Stimulated activated naive CD8-positive, alpha-beta T cell treated with anti-CD3 and anti-CD28 coated beads, Interleukin-15, Interleukin-2, amounts not matched to agents 100 ng/mL and 50 ng/mL, for 24 hours (primary cell): Measurements from ENCODE around the gene FUZ.
A peak's percentile ranks its signal among the peaks of the same experiment; 100 is the strongest.

Experiments used
- H3K27ac Mint-ChIP-seq: one replicate; pipeline ENCODE4 v1.8.0; 2021; ENCODE audit warnings: mild to moderate bottlenecking, mixed read lengths
- H3K27me3 Mint-ChIP-seq: one replicate; pipeline ENCODE4 v1.8.0; 2021; ENCODE audit warnings: mixed read lengths
- H3K36me3 Mint-ChIP-seq: one replicate; pipeline ENCODE4 v1.8.0; 2021; ENCODE audit warnings: low read depth, mixed read lengths
- H3K4me1 Mint-ChIP-seq: one replicate; pipeline ENCODE4 v1.8.0; 2021; ENCODE audit warnings: low read depth, mixed read lengths
- H3K4me3 Mint-ChIP-seq: one replicate; pipeline ENCODE4 v1.8.0; 2021; ENCODE audit warnings: mild to moderate bottlenecking, mixed read lengths
- H3K9me3 Mint-ChIP-seq: one replicate; pipeline ENCODE4 v1.8.0; 2021; ENCODE audit warnings: mixed read lengths

FUZ gene

DNA sequence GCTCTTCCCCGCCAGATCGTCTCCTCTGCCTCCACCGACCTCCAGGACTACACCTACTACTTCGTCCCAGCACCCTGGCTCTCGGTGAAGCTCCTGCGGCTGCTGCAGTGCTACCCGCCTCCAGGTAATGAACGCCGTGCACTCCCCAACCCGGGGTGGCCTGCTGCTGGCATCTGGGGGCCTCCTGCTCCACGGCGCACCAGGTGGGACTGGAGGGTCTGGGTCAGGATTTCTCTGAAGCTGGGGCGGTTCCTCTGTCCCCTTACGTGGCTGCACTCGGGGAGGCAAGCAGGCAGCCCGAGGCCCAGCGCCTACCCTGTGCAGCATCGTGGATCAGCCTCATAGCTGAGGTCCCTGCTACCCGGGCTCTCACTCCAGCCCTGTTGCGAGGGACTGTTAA is 17.5 kb downstream of the FUZ start:
- H3K4me3 Mint-ChIP-seq = no peak overlapping the region
- peaks cover 34% of the 10 kb centered on the region for H3K36me3 Mint-ChIP-seq
- H3K27me3 Mint-ChIP-seq = no peaks in the 10 kb centered on the region
- no peaks in the 10 kb centered on the region for H3K9me3 Mint-ChIP-seq
- H3K27ac Mint-ChIP-seq = no peak overlapping the region
- peaks cover 6% of the 10 kb centered on the region for H3K4me1 Mint-ChIP-seq

DNA sequence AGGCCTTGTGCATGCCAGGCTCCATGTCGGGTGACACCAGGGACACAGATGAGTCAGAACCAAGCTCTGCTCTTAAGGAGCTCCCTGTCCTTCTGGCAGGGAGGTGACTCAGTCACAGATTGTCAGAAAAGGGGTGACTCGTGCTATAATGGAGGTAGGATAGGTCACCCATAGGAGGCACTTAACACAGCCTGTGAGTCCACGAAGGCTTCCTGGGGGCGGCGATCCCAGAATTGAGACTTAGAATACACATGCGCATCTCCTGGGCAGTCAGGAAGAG is 19.6 kb downstream of the FUZ start:
- peaks cover 39% of the 10 kb centered on the region for H3K36me3 Mint-ChIP-seq
- no peaks in the 10 kb centered on the region for H3K27me3 Mint-ChIP-seq
- peak overlapping the region; percentile 85 for H3K27ac Mint-ChIP-seq
- H3K9me3 Mint-ChIP-seq = no peaks in the 10 kb centered on the region
- no peak overlapping the region for H3K4me3 Mint-ChIP-seq
- peaks cover 6% of the 10 kb centered on the region for H3K4me1 Mint-ChIP-seq

DNA sequence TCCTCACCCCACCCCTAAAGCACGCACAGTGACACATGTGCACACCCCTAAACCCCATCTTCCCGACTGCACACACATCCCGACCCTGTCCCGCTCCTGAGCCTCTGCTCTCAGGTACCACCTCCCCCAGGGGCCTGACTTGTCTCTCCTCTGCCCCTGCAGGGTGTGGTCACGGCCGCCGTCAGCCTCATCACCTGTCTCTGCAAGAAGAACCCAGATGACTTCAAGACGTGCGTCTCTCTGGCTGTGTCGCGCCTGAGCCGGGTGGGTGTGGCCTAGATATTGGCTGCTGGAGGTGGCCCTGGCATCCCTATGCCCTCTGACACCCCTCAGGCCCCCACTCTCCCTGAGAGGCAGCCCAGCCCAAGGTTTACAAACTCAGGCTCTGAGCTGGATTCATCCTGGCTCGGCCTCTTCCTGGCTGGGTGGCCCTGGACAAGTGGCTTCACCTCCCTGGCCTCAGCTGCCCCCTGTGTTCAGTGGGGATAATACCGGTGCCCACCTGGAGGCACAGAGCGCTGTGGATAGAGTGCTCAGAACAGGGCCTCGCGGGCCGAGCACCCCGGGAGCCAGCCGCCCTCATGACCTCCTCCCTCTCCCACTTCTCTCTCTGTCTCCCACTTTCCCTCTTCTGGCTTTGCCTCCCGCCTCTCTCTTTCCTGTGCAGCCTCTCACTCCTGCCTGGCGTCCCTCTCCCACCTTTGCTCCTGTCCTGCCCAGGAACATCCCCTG is 20.1 kb downstream of the FUZ start:
- Mint-ChIP-seq H3K4me3 (no peak overlapping the region), H3K27me3 (no peaks in the 10 kb centered on the region), H3K9me3 (no peaks in the 10 kb centered on the region), H3K4me1 (peaks cover 6% of the 10 kb centered on the region), H3K36me3 (peaks cover 44% of the 10 kb centered on the region), H3K27ac (peak overlapping the region; percentile 85)

DNA sequence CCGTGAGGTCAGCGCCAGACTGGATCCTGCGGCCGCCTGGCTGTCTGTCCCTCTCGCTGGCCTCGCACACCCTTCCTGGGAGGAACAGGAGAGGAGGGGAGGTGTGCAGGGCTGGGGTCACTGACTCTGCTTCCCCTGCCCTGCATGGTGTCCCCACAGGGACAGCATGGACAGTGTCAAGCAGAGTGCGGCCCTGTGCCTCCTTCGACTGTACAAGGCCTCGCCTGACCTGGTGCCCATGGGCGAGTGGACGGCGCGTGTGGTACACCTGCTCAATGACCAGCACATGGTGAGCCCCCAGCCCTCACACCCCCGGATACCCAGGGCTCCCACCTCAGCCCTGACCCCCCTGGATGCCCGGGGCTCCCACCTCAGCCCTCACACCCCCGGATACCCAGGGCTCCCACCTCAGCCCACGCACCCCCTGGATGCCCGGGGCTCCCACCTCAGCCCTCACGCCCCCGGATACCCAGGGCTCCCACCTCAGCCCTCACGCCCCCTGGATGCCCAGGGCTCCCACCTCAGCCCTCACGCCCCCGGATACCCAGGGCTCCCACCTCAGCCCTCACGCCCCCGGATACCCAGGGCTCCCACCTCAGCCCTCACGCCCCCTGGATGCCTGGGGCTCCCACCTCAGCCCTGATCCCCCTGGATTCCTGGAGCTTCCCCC is 21.2 kb downstream of the FUZ start:
- Mint-ChIP-seq H3K27ac (no peak overlapping the region), H3K27me3 (no peaks in the 10 kb centered on the region), H3K36me3 (peaks cover 49% of the 10 kb centered on the region), H3K4me1 (peaks cover 6% of the 10 kb centered on the region), H3K9me3 (no peaks in the 10 kb centered on the region), H3K4me3 (no peak overlapping the region)

DNA sequence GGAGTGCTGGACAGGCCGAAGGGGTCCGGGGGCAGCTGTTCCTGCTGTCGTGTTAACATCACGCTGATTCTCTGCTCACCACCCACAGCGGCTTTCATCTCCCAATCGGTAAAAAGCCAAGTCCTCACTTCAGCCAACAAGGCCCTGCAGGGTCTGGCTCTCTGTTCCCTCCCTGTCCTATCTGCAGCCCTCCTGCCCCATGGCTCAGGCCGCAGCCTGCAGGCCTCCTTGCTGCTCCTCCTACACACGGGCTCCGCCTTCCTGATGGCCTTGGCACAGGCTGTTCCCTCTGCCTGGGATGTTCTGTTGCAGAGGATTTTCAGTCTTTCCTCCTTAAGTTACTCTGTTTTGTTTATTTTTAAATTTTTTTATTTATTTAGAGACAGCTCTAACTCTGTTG is 22.2 kb downstream of the FUZ start:
- no peak overlapping the region for H3K27ac Mint-ChIP-seq
- H3K36me3 Mint-ChIP-seq = peaks cover 43% of the 10 kb centered on the region
- H3K9me3 Mint-ChIP-seq = no peaks in the 10 kb centered on the region
- H3K4me3 Mint-ChIP-seq = no peak overlapping the region
- no peaks in the 10 kb centered on the region for H3K27me3 Mint-ChIP-seq
- H3K4me1 Mint-ChIP-seq = peaks cover 6% of the 10 kb centered on the region

DNA sequence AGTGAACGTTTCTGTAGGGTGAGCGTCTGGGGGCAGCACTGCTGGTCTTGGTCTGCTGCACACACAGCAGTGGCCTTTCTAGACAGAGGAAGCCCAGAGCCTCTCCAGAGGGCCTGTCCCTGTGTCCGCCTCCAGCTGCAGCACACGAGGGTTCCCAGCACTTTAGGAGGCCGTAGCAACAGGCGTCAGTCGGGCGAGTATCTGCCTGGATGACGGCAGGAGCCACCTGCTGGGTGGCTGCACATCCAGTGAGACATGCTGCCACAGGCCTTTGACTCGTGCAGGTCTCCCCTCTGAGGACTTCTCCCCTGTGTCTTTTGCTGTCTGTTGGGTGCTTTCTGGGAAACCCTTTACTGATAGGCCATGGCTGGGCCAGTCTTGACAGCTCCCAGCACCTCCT is 24.2 kb downstream of the FUZ start:
- H3K36me3 Mint-ChIP-seq = peaks cover 37% of the 10 kb centered on the region
- H3K4me3 Mint-ChIP-seq = no peak overlapping the region
- H3K27ac Mint-ChIP-seq = no peak overlapping the region
- H3K27me3 Mint-ChIP-seq = no peaks in the 10 kb centered on the region
- peaks cover 6% of the 10 kb centered on the region for H3K4me1 Mint-ChIP-seq
- H3K9me3 Mint-ChIP-seq = no peaks in the 10 kb centered on the region

DNA sequence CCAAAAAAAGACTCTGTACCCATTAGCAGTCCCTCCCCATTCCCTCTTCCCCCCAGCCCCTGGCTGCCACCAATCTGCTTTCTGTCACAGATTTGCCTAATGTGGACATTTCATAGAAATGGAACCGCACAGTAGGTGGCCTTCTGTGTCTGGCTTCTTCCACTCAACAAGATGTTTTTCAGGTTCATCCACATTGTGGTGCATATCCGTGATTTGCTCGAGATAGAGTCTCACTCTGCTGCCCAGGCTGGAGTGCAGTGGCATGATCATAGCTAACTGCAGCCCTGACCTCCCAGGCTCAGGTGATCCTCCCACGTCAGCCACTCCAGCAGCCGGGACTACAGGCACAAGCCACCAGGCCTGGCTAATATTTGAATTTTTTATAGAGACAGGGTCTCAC is 25.3 kb downstream of the FUZ start:
- Mint-ChIP-seq H3K4me1 (no peaks in the 10 kb centered on the region), H3K27me3 (no peaks in the 10 kb centered on the region), H3K27ac (no peak overlapping the region), H3K4me3 (no peak overlapping the region), H3K36me3 (peaks cover 41% of the 10 kb centered on the region), H3K9me3 (no peaks in the 10 kb centered on the region)

DNA sequence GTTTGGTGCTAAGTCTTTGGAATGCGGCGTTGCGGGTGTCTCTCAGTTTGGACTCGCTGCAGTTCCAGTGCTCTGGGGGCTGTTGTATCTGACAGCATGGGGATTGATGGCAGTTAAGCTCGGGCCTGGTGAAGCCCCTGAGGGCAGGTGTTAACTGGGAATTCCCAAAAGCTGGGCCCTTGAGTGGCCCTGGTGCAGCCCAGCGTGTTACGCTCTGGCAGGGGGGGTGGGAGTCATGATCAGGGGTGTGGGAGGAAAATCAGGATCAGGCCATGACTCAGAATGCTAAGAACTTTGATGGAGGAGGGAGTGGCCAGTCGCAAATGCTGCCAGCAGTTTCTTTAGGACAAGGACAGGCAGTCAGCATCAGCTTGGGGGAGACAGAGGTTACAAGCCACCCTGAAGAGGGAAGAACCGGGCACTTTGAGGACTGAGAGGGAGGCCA is 26.7 kb downstream of the FUZ start:
- Mint-ChIP-seq H3K4me3 (no peak overlapping the region), H3K9me3 (no peaks in the 10 kb centered on the region), H3K4me1 (no peaks in the 10 kb centered on the region), H3K36me3 (peaks cover 39% of the 10 kb centered on the region), H3K27ac (no peak overlapping the region), H3K27me3 (no peaks in the 10 kb centered on the region)

DNA sequence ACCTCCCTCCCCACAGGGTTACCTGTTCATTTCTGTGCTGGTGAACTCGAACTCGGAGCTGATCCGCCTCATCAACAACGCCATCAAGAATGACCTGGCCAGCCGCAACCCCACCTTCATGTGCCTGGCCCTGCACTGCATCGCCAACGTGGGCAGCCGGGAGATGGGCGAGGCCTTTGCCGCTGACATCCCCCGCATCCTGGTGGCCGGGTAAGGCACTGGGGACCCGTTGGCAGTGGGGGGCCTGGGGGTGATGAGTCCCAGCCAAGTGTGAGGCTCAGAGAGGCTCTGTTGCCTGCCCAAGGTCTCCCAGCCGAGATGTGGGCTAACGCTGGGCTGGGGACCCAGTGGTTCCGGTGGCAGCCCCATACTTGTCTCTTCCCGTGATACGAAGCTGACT is 30.6 kb downstream of the FUZ start:
- H3K27ac Mint-ChIP-seq = no peak overlapping the region
- peaks cover 23% of the 10 kb centered on the region for H3K36me3 Mint-ChIP-seq
- no peaks in the 10 kb centered on the region for H3K9me3 Mint-ChIP-seq
- no peaks in the 10 kb centered on the region for H3K27me3 Mint-ChIP-seq
- peaks cover 5% of the 10 kb centered on the region for H3K4me1 Mint-ChIP-seq
- no peak overlapping the region for H3K4me3 Mint-ChIP-seq

DNA sequence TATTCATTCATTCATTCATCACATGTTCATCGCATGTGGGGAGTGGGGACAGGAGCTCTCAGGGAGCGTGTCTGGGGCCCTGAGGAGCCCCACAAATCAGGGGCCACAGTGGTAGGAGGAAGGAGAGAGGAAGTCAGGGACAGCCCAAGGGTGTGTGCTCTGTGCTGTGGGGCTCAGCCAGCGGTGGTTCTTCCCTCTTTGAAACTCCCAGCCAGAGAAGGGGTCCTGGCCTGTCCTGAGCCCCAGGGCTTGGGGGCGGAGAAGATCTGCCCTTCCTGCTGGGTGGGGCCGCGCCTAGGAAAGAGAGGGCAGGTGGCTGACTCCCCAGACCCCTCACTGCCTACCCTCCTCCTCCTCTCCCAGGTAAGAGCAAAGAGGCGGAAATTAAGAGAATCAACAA is 31.7 kb downstream of the FUZ start:
- Mint-ChIP-seq H3K27me3 (no peaks in the 10 kb centered on the region), H3K4me1 (peaks cover 5% of the 10 kb centered on the region), H3K4me3 (no peak overlapping the region), H3K9me3 (no peaks in the 10 kb centered on the region), H3K27ac (no peak overlapping the region), H3K36me3 (peaks cover 22% of the 10 kb centered on the region)

DNA sequence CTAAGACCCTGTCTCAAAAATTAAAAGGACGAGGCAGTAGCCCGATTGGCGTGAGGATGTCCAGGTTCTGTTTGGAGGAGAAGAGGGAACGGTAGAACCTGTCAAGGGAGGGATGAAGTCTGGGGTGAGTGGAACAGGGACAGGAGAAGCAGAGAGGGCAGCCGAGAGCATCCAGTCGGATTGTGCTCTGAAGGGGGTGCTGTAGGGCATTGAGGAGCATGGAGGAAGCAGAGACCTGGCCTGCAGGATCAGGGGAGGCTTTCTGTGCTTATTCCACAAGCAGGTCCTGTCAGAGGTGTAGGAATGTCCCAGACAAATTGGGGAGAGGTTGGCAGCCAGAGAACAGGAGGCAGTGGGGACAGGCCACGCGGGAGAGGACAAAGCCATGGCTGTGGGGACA is 32.2 kb downstream of the FUZ start:
- Mint-ChIP-seq H3K9me3 (no peaks in the 10 kb centered on the region), H3K27ac (no peak overlapping the region), H3K27me3 (no peaks in the 10 kb centered on the region), H3K36me3 (peaks cover 22% of the 10 kb centered on the region), H3K4me3 (no peak overlapping the region), H3K4me1 (peaks cover 5% of the 10 kb centered on the region)

DNA sequence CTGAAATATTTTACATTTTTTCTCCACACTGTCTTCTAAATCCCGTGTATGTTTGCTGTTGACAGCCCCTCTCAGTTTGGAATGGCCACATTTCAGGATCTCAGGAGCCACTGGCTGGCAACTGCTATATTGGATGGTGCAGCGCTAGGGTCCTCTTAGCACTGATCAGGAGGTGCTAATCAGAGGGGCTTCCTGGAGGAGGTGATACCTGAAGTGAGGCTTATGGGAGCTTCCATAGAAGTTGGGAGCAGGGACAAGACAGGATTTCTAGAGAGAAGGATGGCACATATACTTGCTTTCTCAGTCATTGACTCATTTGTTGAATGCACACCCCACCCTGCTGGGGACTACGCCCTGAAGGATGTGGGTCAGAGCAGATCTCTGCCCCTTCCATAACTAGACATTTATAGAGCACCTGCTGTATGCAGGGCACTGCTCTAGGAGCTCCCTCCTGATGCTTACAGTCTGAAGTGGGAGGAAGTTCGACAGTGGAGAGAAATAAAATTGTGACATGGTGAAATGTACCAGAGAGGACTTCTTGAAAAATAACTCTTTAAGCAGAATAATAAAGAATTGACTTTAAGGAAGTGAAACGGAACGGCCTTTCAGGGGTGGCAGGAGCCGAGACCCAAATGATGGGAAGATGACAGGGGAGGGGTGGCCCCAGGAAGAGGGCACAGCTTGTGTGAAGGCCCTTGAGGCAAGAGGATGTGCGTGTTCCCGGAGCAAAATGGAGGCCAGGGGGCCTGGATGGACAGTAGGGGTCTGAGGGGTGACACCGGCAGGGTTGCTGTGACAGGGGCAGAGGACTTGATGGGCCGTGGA is 33.1 kb downstream of the FUZ start:
- peaks cover 5% of the 10 kb centered on the region for H3K4me1 Mint-ChIP-seq
- H3K27me3 Mint-ChIP-seq = no peaks in the 10 kb centered on the region
- no peaks in the 10 kb centered on the region for H3K9me3 Mint-ChIP-seq
- H3K4me3 Mint-ChIP-seq = no peak overlapping the region
- peaks cover 17% of the 10 kb centered on the region for H3K36me3 Mint-ChIP-seq
- no peak overlapping the region for H3K27ac Mint-ChIP-seq

DNA sequence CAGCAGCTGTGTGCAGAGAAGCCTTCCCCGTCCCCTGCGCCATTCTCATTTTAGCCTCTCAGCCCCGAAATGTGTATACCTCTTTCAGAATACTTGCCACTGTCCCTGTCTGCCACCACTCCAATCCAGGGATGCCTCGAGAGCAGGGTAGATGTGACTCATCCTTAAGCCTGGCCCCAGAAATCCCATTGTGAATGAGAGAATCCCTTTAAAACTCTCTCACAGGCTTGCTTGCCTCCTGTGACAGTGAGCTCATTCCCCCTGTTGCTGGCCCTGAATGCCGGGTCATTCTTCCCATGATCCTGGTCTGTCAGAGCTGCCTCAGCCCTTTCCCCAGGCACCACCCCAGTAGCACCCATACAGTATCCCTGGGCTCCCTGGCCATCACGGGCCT is 36.7 kb downstream of the FUZ start:
- Mint-ChIP-seq H3K4me1 (peaks cover 9% of the 10 kb centered on the region), H3K4me3 (no peak overlapping the region), H3K36me3 (peaks cover 11% of the 10 kb centered on the region), H3K27me3 (no peaks in the 10 kb centered on the region), H3K27ac (peak overlapping the region; percentile 9), H3K9me3 (no peaks in the 10 kb centered on the region)

DNA sequence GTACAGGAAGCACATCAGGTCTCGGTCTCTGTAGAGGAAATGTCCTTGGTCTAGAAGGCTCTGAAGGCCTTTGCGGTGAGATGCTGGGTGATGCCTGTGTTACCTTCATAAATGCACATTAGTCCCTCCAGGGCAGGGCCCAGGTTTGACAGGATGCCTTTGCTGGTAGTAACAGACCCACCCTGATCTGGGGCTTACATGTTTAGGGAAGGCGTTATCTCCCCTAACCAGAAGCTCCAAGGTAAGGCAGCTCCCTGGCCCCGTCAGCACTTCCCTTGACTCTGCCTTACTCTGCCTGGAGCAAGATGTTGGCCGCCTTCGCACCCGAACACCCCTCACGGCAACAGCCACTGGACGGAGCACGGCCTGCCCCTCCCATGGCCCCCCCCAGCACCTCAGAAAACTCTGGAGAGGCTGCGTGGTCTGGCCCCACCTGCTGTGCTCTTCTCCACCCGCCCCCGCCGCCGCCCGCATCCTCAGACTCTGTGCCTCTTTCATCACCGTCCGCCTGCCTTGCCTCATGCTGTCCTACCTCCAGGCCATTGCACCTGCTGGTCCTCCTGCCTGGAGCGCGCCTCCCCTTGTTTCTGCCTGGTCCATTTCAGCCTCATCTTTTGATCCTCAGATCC is 37.2 kb downstream of the FUZ start:
- Mint-ChIP-seq H3K9me3 (no peaks in the 10 kb centered on the region), H3K4me3 (no peak overlapping the region), H3K4me1 (peaks cover 10% of the 10 kb centered on the region), H3K36me3 (peaks cover 11% of the 10 kb centered on the region), H3K27me3 (no peaks in the 10 kb centered on the region), H3K27ac (peak overlapping the region; percentile 9)

DNA sequence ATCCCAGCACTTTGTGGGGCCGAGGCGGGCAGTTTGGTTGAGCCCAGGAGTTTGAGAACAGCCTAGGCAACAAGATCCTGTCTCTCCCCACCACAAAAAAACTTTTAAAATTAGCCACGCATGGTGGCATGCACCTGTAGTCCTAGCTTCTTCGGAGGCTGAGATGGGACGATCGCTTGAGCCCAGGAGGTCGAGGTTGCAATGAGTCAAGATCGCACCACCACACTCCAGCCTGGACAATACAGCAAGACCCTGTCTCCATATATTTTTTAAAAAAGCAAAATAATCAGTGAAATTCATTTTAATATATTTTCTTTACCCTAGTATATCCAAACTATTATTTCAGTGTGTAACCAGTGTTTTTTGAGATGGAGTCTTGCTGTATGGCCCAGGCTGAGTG is 38.1 kb downstream of the FUZ start:
- Mint-ChIP-seq H3K36me3 (peaks cover 18% of the 10 kb centered on the region), H3K27ac (no peak overlapping the region), H3K4me3 (no peak overlapping the region), H3K4me1 (peaks cover 12% of the 10 kb centered on the region), H3K27me3 (no peaks in the 10 kb centered on the region), H3K9me3 (no peaks in the 10 kb centered on the region)
